HepG2 (cell line): ENCODE measurements around the gene EMC8. TPM values are rescaled to one million over a fixed set of nuclear protein-coding genes. Genes with fewer than 3 reads are reported as not detected.

Experiments
- ATAC-seq: fragments of 200-7000 bp; cut with Tn5 transposase; 3 replicates; pipeline ENCODE4 v1.9.1; 2020; ENCODE audit warnings: mild to moderate bottlenecking, moderate library complexity
- BruUV-seq: library from RNA; stranded (reverse); fragments of 400-500 nt; replicated peaks from 2 replicates; lab custom pipeline; 2021; lab: Mats Ljungman, UMichigan
- CTCF ChIA-PET: fragments of 300-600 bp; formaldehyde crosslinking; extraction: SDS; loops from one replicate; lab custom pipeline; 2021; ENCODE audit warnings: low total read pairs, inconsistent platforms, low intra/inter-chr PET ratio; lab: Yijun Ruan, JAX
- POLR2A ChIA-PET: fragments of 350-600 bp; sonication (Branson Sonifier 250); formaldehyde crosslinking; loops from one replicate; lab custom pipeline; 2020; ENCODE audit warnings: antibody characterized with exemption, inconsistent platforms; lab: Yijun Ruan, JAX
- DNase-seq: peaks from one replicate; pipeline ENCODE4 v3.0.0-alpha.2; 2015; ENCODE audit warnings: low spot score
- FAIRE-seq: peaks from 3 replicates; lab custom pipeline; 2011; peaks lifted over from hg19 to GRCh38; lab: Jason Lieb, UNC
- H2AFZ ChIP-seq: one replicate; pipeline ENCODE4 v1.6.1; 2011; ENCODE audit warnings: low read length, inconsistent platforms
- H3K27ac ChIP-seq: fragments of 300-600 bp; 3 replicates; pipeline ENCODE4 v1.8.0; 2011; ENCODE audit warnings: mixed run types, mild to moderate bottlenecking, mixed read lengths, low read length, inconsistent platforms; ENCODE audit not compliant: insufficient read depth; ENCODE audit errors: extremely low read length
- H3K27me3 ChIP-seq, 2 experiments: fragments of 200-600 bp in 1 of 2; 2 replicates in 1 of 2; 3 replicates in 1 of 2; pipeline versions ENCODE4 v1.6.0 to v1.8.0; 2011; ENCODE audit warnings: low read length in 2 of 2, mild to moderate bottlenecking in 2 of 2, moderate library complexity in 2 of 2, inconsistent platforms in 1 of 2; ENCODE audit not compliant: insufficient read depth in 2 of 2, control insufficient read depth in 1 of 2
- H3K36me3 ChIP-seq, 2 experiments: fragments of 200-600 bp in 1 of 2; replicated peaks in 1 of 2; 2 replicates in 1 of 2; 3 replicates in 1 of 2; pipeline versions ENCODE4 v1.5.1 to v1.8.0; 2011; ENCODE audit warnings: low read length in 2 of 2, inconsistent platforms in 1 of 2; ENCODE audit not compliant: insufficient read depth in 2 of 2, control insufficient read depth in 1 of 2
- H3K4me1 ChIP-seq: 2 replicates; pipeline ENCODE4 v1.5.1; 2012; ENCODE audit warnings: low read length, inconsistent platforms; ENCODE audit not compliant: insufficient read depth
- H3K4me2 ChIP-seq: 2 replicates; pipeline ENCODE4 v1.6.0; 2011; ENCODE audit warnings: low read depth, low read length, inconsistent platforms
- H3K4me3 ChIP-seq, 3 experiments: fragments of 200-600 bp in 1 of 3; sonication (generic), shearing (Covaris generic) in 1 of 3; replicated peaks in 1 of 3; 2 replicates each; pipeline ENCODE4 v1.5.1; 2011 to 2016; ENCODE audit warnings: low read length in 3 of 3, inconsistent platforms in 2 of 3, low read depth in 2 of 3, mild to moderate bottlenecking in 2 of 3, control low read depth in 1 of 3, mixed read lengths in 1 of 3; ENCODE audit not compliant: insufficient read depth in 1 of 3
- H3K79me2 ChIP-seq: one replicate; pipeline ENCODE4 v1.6.1; 2011; ENCODE audit warnings: low read length, inconsistent platforms; ENCODE audit not compliant: insufficient read depth
- H3K9ac ChIP-seq: 2 replicates; pipeline ENCODE4 v1.6.0; 2011; ENCODE audit warnings: mild to moderate bottlenecking, low read depth, low read length, inconsistent platforms; ENCODE audit not compliant: insufficient read depth
- H3K9me3 ChIP-seq: 2 replicates; pipeline ENCODE4 v1.5.1; 2012; ENCODE audit warnings: mild to moderate bottlenecking, low read length
- H4K20me1 ChIP-seq: 2 replicates; pipeline ENCODE4 v1.6.0; 2011; ENCODE audit warnings: inconsistent platforms, mild to moderate bottlenecking, low read length, moderate library complexity; ENCODE audit not compliant: insufficient read depth
- BRCA1 ChIP-seq: sonication (generic); formaldehyde crosslinking; IDR thresholded peaks from 2 replicates; pipeline ENCODE4 v1.4.0; 2020; ENCODE audit warnings: missing genetic modification reagents
- CEBPG ChIP-seq: IDR thresholded peaks from 2 replicates; pipeline ENCODE4 v1.6.1; 2016
- KDM2A ChIP-seq: sonication (generic); formaldehyde crosslinking; IDR thresholded peaks from 2 replicates; pipeline ENCODE4 v1.4.0; 2020; ENCODE audit warnings: low read depth, missing genetic modification reagents, borderline replicate concordance
- MAFF ChIP-seq: IDR thresholded peaks from 2 replicates; pipeline ENCODE4 v1.6.1; 2011; ENCODE audit warnings: low read depth, low read length, improper control_type of control experiment
- NFIB ChIP-seq: sonication (generic); formaldehyde crosslinking; IDR thresholded peaks from 2 replicates; pipeline ENCODE4 v1.9.0; 2021; ENCODE audit warnings: missing genetic modification reagents, mild to moderate bottlenecking, borderline replicate concordance
- RBFOX2 ChIP-seq: fragments of 200-400 bp; formaldehyde crosslinking; IDR thresholded peaks from 2 replicates; pipeline ENCODE4 v1.6.1; 2017; ENCODE audit warnings: low read depth, mild to moderate bottlenecking, low read length
- SMC3 ChIP-seq: IDR thresholded peaks from 2 replicates; pipeline ENCODE4 v1.6.1; 2011; ENCODE audit warnings: low read length, improper control_type of control experiment
- XBP1 ChIP-seq: sonication (generic); formaldehyde crosslinking; IDR thresholded peaks from 2 replicates; pipeline ENCODE4 v1.5.0; 2020; ENCODE audit warnings: missing genetic modification reagents
- ZFP36L2 ChIP-seq: sonication (generic); formaldehyde crosslinking; IDR thresholded peaks from 2 replicates; pipeline ENCODE4 v1.4.0; 2020; ENCODE audit warnings: missing genetic modification reagents
- ZMYM3 ChIP-seq: sonication (generic); formaldehyde crosslinking; IDR thresholded peaks from 2 replicates; pipeline ENCODE4 v1.5.1; 2020; ENCODE audit warnings: mild to moderate bottlenecking, missing genetic modification reagents
- ZNF160 ChIP-seq: sonication (generic); formaldehyde crosslinking; IDR thresholded peaks from 2 replicates; pipeline ENCODE4 v1.8.0; 2022; ENCODE audit warnings: mild to moderate bottlenecking, inconsistent platforms, missing genetic modification reagents
- ZNF33A ChIP-seq: sonication (generic); formaldehyde crosslinking; IDR thresholded peaks from 2 replicates; pipeline ENCODE4 v1.5.1; 2020; ENCODE audit warnings: missing genetic modification reagents, mild to moderate bottlenecking, moderate library complexity, borderline replicate concordance
- ZNF709 ChIP-seq: sonication (generic); formaldehyde crosslinking; IDR thresholded peaks from 2 replicates; pipeline ENCODE4 v1.5.0; 2020; ENCODE audit warnings: mild to moderate bottlenecking, missing genetic modification reagents
- ZNF768 ChIP-seq: sonication (generic); formaldehyde crosslinking; IDR thresholded peaks from 2 replicates; pipeline ENCODE4 v1.4.0; 2020; ENCODE audit warnings: missing genetic modification reagents
- ZNF891 ChIP-seq: sonication (generic); formaldehyde crosslinking; IDR thresholded peaks from 2 replicates; pipeline ENCODE4 v1.5.0; 2020; ENCODE audit warnings: mild to moderate bottlenecking, missing genetic modification reagents
- ZSCAN21 ChIP-seq: sonication (generic); formaldehyde crosslinking; IDR thresholded peaks from 2 replicates; pipeline ENCODE4 v1.8.0; 2022; ENCODE audit warnings: mild to moderate bottlenecking, missing genetic modification reagents, moderate library complexity, borderline replicate concordance
- WGBS: methylation state at CpG from one replicate; pipeline ENCODE4 v1.1.6; 2017; ENCODE audit warnings: low lambda C conversion rate; 5-methylcytosine and 5-hydroxymethylcytosine counted together
- in situ Hi-C: cut with HindIII; loops from 2 replicates; pipeline ENCODE4 v1.10.0; 2017; ENCODE audit warnings: low pct_unique_long_range_greater_than_20kb; ENCODE audit not compliant: extremely low pct_ligation_motif_present
- intact Hi-C: fragments of 100-400 bp; cut with micrococcal nuclease; formaldehyde crosslinking; loops from one replicate; pipeline ENCODE4 v1.10.0; 2022; ENCODE audit not compliant: unreplicated experiment
- polyA plus RNA-seq, 8 experiments: library from polyadenylated mRNA; depleted of rRNA in 3 of 8; stranded (reverse) in 7 of 8; unstranded in 1 of 8; fragments of >200 nt; fragmentation: Illumina TruSeq in 4 of 8; extraction: Trizol in 4 of 8; gene quantifications; 2 replicates each; pipeline versions ENCODE4 v1.2.1 to v1.2.3, GENCODE V29; 2011 to 2016; ENCODE audit warnings: low read depth in 4 of 8, missing spikeins in 1 of 8, mixed read lengths in 1 of 8; ENCODE audit not compliant: insufficient read depth in 1 of 8
- total RNA-seq, 5 experiments: library from RNA; depleted of rRNA; stranded (reverse); fragments of >200 nt; fragmentation: Illumina TruSeq; extraction: Trizol; gene quantifications; 2 replicates each; pipeline ENCODE4 v1.2.3, GENCODE V29; 2016; ENCODE audit warnings: low read depth in 1 of 5
- TF ChIP-seq, protein P1 (sequence below): sonication (generic); formaldehyde crosslinking; IDR thresholded peaks from 2 replicates; pipeline ENCODE4 v1.9.0; 2021; ENCODE audit warnings: missing genetic modification reagents, mild to moderate bottlenecking, borderline replicate concordance
- TF ChIP-seq, protein P2 (sequence below): sonication (generic); formaldehyde crosslinking; IDR thresholded peaks from 2 replicates; pipeline ENCODE4 v1.8.0; 2022; ENCODE audit warnings: mild to moderate bottlenecking, missing genetic modification reagents, moderate library complexity

EMC8 gene
- total and polyA plus RNA-seq, 2 of the 13 experiments (the other 11 are each of a cell fraction or from before 2014, with no cell fraction given): 55.0 to 76.0 TPM

DNA sequence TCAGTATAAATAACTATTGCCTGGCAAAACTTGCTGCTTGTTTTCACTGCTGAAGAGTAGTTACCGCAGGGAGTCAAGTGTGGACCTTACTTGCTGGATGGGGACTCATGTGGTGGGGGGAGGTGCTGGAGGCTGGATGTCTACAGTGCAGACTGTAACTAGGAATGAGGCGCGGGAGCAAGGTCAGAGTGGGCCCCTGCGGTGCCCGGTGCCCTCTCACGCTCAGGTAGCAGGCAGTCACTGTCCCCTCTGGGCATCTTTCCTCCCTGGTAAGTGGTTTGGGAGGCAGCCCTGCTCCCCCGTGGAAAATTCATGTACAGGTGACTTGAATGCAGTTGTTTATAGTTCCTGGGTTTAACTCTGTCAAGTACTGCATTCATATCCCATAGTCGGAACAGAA lies 4.6 kb downstream of the EMC8 start:
- Histone ChIP-seq H3K79me2 (peaks cover 88% of the 10 kb centered on the region), H3K4me2 (no peak overlapping the region), H3K36me3 (peaks cover 23 to 60% of the 10 kb centered on the region in 2 experiments), H3K9me3 (no peaks in the 10 kb centered on the region), H3K4me1 (peaks cover 32% of the 10 kb centered on the region), H3K4me3 (no peak overlapping the region), H4K20me1 (peaks cover 20% of the 10 kb centered on the region), H3K27me3 (no peaks in the 10 kb centered on the region; a peak in 1 of 5 replicates), H3K27ac (no peak overlapping the region)
- in situ Hi-C loops (no loop called here), intact Hi-C loops (no loop called here)
- ATAC-seq: no peak
- DNase-seq: no peak
- WGBS: 100% methylated on average over 3 of the region's 8 CpGs
- no TSS peak for BruUV-seq
- CTCF ChIA-PET: no interaction called here
- FAIRE-seq: no peak
- POLR2A ChIA-PET: no interaction called here
- peak; percentile 40; the same call in 1 of the 2 replicates for TF ChIP-seq RBFOX2
- TF ChIP-seq, protein P1, sequence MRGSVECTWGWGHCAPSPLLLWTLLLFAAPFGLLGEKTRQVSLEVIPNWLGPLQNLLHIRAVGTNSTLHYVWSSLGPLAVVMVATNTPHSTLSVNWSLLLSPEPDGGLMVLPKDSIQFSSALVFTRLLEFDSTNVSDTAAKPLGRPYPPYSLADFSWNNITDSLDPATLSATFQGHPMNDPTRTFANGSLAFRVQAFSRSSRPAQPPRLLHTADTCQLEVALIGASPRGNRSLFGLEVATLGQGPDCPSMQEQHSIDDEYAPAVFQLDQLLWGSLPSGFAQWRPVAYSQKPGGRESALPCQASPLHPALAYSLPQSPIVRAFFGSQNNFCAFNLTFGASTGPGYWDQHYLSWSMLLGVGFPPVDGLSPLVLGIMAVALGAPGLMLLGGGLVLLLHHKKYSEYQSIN: no peak
- TF ChIP-seq, all 625 proteins: peak for 1
- H2AFZ ChIP-seq: no peak overlapping the region
- no peak overlapping the region for H3K9ac ChIP-seq

DNA sequence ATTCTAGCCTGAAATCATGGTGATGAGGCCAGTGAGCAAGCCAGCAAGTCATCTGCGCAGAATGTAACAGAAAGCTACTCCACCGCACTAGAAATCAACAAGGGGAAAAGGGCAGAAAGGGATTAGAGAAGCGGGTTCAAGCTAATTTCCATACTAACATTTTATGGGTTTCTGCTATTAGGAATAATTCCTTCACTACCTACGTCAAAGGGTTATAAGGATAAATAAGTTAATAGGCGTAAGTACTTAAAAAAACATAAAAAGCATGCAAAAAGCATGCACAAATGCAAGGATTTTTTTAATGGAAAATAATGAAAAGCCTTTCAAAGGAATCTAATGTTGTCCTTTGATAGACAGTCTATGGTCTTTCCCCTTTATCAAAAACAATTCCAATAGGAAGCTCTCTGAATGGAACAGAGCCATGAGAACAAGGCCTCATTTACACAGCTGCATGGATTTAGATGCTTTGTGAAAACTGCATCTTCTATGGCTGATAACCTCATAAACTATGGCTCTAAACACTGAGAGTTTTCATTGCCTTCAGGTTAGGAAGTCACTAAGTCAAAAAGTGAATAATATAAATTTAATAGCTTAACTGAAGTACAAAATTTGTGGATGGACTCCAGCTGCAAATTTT lies 5.6 kb downstream of the EMC8 start:
- peaks cover 87% of the 10 kb centered on the region for H3K79me2 ChIP-seq
- no peak overlapping the region for H3K4me2 ChIP-seq
- ChIA-PET POLR2A (no interaction called here), CTCF (no interaction called here)
- no peak overlapping the region for H3K4me3 ChIP-seq
- H3K27ac ChIP-seq: no peak overlapping the region
- ATAC-seq: no peak
- no peaks in the 10 kb centered on the region for H3K9me3 ChIP-seq
- H3K36me3 ChIP-seq: peaks cover 24 to 64% of the 10 kb centered on the region in 2 experiments
- no peak for TF ChIP-seq ZNF160 (CRISPR knock-in tag)
- TF ChIP-seq NFIB (CRISPR knock-in tag): no peak
- no peak for TF ChIP-seq SMC3
- TF ChIP-seq ZNF891 (CRISPR knock-in tag): no peak
- TF ChIP-seq, protein P2, sequence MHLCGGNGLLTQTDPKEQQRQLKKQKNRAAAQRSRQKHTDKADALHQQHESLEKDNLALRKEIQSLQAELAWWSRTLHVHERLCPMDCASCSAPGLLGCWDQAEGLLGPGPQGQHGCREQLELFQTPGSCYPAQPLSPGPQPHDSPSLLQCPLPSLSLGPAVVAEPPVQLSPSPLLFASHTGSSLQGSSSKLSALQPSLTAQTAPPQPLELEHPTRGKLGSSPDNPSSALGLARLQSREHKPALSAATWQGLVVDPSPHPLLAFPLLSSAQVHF: no peak
- no peak for TF ChIP-seq KDM2A (CRISPR knock-in tag)
- TF ChIP-seq ZMYM3: no peak
- TF ChIP-seq ZFP36L2: no peak
- no peak for TF ChIP-seq BRCA1 (CRISPR knock-in tag)
- TF ChIP-seq MAFF: no peak
- TF ChIP-seq CEBPG (CRISPR knock-in tag): no peak
- no peak for TF ChIP-seq ZNF768 (CRISPR knock-in tag)
- TF ChIP-seq ZSCAN21 (CRISPR knock-in tag): no peak
- TF ChIP-seq XBP1 (CRISPR knock-in tag): no peak
- TF ChIP-seq ZNF33A: no peak
- no peak for TF ChIP-seq ZNF709 (CRISPR knock-in tag)
- WGBS: 86% methylated on average over 5 of the region's 5 CpGs
- no peak overlapping the region for H3K9ac ChIP-seq
- no peak for DNase-seq
- no TSS peak for BruUV-seq
- H3K4me1 ChIP-seq: peaks cover 32% of the 10 kb centered on the region
- intact Hi-C loops (no loop called here), in situ Hi-C loops (no loop called here)
- FAIRE-seq: no peak
- no peak overlapping the region for H2AFZ ChIP-seq
- peaks cover 20% of the 10 kb centered on the region for H4K20me1 ChIP-seq
- H3K27me3 ChIP-seq: no peaks in the 10 kb centered on the region; a peak in 1 of 5 replicates
